A549 treated with AZD9567 at 1 μM for 4 hours (cell line): ENCODE data around the gene SLC22A25. TPM values are rescaled to one million over a fixed set of nuclear protein-coding genes. Genes with fewer than 3 reads are reported as not detected.

ENCODE experiments used
- total RNA-seq: library from RNA; stranded (reverse); fragments of 200-300 nt; extraction: Qiagen RNA extraction; gene quantifications from 5 replicates; pipeline ENCODE4 v1.2.3, GENCODE V29; 2022; ENCODE audit not compliant: insufficient read depth

Gene SLC22A25
- not detected in 5 replicates for total RNA-seq

GRCh38 chr11:63243533-63243932 is at the start of gene SLC22A25:
SLC22A25 (minus strand) TSS chr11:63243599; CDS start chr11:63229652, 13,947 bp downstream.

Other genes starting within 250 kb of the SLC22A25 start
- gene SLC22A8, start 227.8 kb downstream of the SLC22A25 start, total RNA-seq = not detected in 5 replicates
- gene SLC22A24, start 99.4 kb downstream of the SLC22A25 start, total RNA-seq = not detected in 5 replicates
- gene SLC22A9, start 126.2 kb upstream of the SLC22A25 start, total RNA-seq = not detected in 5 replicates
- gene PLAAT5, start 247.6 kb upstream of the SLC22A25 start, total RNA-seq = not detected in 5 replicates